Cardiac muscle cell (in vitro differentiated cells and primary cell): ENCODE data around the gene OR10H5. TPM values are rescaled to one million over a fixed set of nuclear protein-coding genes. Genes with fewer than 3 reads are reported as not detected.
A peak's percentile ranks its signal among the peaks of the same experiment; 100 is the strongest.
"Not testable (repeated sequence)": the region's sequence is repeated elsewhere in the genome, so short reads cannot be mapped to it uniquely, and the experiment has no call there.

Experiments
- DNase-seq, 2 donors: peaks; one replicate each; pipeline versions ENCODE4 v3.0.0 to v3.0.0-alpha.2; 2010 to 2017; ENCODE audit warnings: low read depth in 1 of 2, low spot score in 1 of 2
- H3K27ac ChIP-seq: fragments of 200-600 bp; sonication (generic); 2 replicates; pipeline ENCODE4 v1.5.1; 2016
- H3K27me3 ChIP-seq: fragments of 200-600 bp; sonication (generic); 2 replicates; pipeline ENCODE4 v1.6.0; 2016; ENCODE audit warnings: control low read depth
- H3K36me3 ChIP-seq: fragments of 200-600 bp; sonication (generic); 2 replicates; pipeline ENCODE4 v1.5.1; 2016; ENCODE audit warnings: control low read depth
- H3K4me1 ChIP-seq: fragments of 200-600 bp; sonication (generic); 2 replicates; pipeline ENCODE4 v1.8.1; 2017; ENCODE audit warnings: low read depth, mild to moderate bottlenecking, mixed run types
- H3K4me3 ChIP-seq: fragments of 200-600 bp; sonication (generic); 2 replicates; pipeline ENCODE4 v1.5.1; 2016; ENCODE audit warnings: mild to moderate bottlenecking
- H3K9me3 ChIP-seq: fragments of 200-600 bp; sonication (generic); 2 replicates; pipeline ENCODE4 v1.5.1; 2017; ENCODE audit warnings: low read depth, mild to moderate bottlenecking, control low read depth
- CTCF ChIP-seq: IDR thresholded peaks from 2 replicates; pipeline ENCODE4 v1.5.1; 2012; ENCODE audit warnings: low read depth, mild to moderate bottlenecking, low read length
- polyA plus RNA-seq: library from polyadenylated mRNA; unstranded; fragments of >200 nt; fragmentation: Nextera tagmentation; extraction: Ambion mirVana; gene quantifications from 2 replicates; pipeline ENCODE4 v1.2.1, GENCODE V29; 2016
- total RNA-seq: library from RNA; depleted of rRNA; stranded (reverse); fragments of >200 nt; gene quantifications from 2 replicates; pipeline ENCODE4 v1.2.3, GENCODE V29; 2016

The OR10H5 gene
- total and polyA plus RNA-seq, 2 experiments from 2014 or later: not detected

DNA sequence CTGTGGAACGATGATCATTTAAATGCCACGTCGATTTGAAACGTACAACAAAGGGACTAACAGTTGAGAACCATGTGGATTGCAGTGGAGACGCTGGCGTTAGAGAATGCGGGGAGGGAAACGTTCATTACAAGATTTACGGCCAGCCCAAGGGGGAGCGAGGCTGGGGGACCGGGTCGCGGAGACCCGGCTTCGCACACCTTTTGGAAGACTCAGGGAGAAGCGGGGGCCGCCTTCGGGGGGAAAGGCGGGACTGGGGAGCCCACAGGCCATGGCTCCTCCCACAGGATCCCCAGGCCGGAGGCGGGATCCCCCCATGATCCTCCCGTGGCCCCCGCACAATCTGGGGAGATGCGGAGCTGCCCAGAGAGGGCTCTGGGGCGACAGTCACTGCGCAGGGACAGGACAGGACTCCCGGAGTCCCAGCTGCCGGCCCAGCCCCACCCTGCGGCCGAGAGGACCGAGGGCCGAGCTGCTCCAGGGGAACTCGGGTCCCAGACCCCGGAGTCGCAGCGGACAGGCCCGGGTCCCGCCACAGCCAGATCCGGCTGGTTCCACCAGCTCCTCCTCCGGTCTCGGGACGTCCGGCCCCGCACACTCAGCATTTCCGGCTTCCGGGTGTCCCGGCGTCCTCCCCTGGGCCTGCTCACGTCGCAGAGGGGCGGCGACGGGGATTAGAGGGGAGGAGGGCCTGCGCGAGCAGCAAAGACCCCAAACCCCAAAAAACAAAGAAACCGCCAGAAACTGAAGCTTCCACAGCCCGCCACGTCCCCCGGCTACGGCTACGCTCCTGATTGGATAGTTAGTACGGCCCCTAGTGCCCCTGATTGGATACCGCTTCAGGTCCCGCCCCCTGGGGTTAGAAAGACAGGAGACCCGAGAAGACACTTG is 49.1 kb downstream of the OR10H5 start:
- Histone ChIP-seq H3K4me1 (no peaks in the 10 kb centered on the region), H3K27ac (no peak overlapping the region), H3K9me3 (no peaks in the 10 kb centered on the region), H3K4me3 (no peak overlapping the region), H3K36me3 (no peaks in the 10 kb centered on the region), H3K27me3 (no peaks in the 10 kb centered on the region)
- no peak for TF ChIP-seq CTCF
- DNase-seq: peak in 1 of 2 donors; percentile 97

GRCh38 chr19:15837221-15837731 is 49.8 kb downstream of the OR10H5 start:
- Histone ChIP-seq H3K27me3 (no peaks in the 10 kb centered on the region), H3K36me3 (no peaks in the 10 kb centered on the region), H3K4me3 (no peak overlapping the region), H3K27ac (no peak overlapping the region), H3K4me1 (no peaks in the 10 kb centered on the region), H3K9me3 (no peaks in the 10 kb centered on the region)
- no peak for TF ChIP-seq CTCF
- no peak for DNase-seq

DNA sequence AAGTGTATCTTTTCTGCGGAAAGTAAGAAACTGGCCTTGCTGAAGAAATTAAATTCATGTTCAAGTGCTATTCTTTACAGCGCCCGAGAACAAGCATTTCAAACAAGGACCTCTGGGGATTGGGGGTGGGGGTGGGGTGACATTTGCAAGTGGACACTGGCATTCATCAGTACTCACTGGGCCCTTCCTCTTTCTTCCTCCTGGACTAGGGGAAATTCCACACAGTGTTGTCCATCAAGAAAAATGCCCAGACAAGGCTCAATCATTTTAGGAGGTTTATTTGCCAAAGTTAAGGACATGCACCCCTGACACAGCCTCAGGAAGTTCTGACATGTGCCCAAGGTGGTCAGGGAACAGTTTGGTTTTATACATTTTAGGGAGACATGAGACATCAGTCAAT is 50.9 kb downstream of the OR10H5 start:
- Histone ChIP-seq H3K9me3 (no peaks in the 10 kb centered on the region), H3K4me1 (no peaks in the 10 kb centered on the region), H3K27me3 (no peaks in the 10 kb centered on the region), H3K27ac (no peak overlapping the region), H3K4me3 (no peak overlapping the region), H3K36me3 (no peaks in the 10 kb centered on the region)
- no peak for DNase-seq
- no peak for TF ChIP-seq CTCF

GRCh38 chr19:15839888-15840287 is 52.4 kb downstream of the OR10H5 start:
- not testable (repeated sequence) for H3K4me1 ChIP-seq, DNase-seq, H3K4me3 ChIP-seq, H3K27me3 ChIP-seq, H3K9me3 ChIP-seq, H3K27ac ChIP-seq, H3K36me3 ChIP-seq

- Histone ChIP-seq H3K36me3 (no peaks in the 10 kb centered on the region), H3K4me1 (no peaks in the 10 kb centered on the region), H3K4me3 (no peak overlapping the region), H3K27me3 (no peaks in the 10 kb centered on the region), H3K9me3 (no peaks in the 10 kb centered on the region), H3K27ac (no peak overlapping the region)
- no peak for TF ChIP-seq CTCF
- DNase-seq: no peak
These were observed 53.4 kb downstream of the OR10H5 start for GRCh38 chr19:15840833-15841232.

GRCh38 chr19:15841875-15842569 is 54.6 kb downstream of the OR10H5 start:
- H3K4me3 ChIP-seq: no peak overlapping the region
- no peak for DNase-seq
- H3K27ac ChIP-seq: no peak overlapping the region
- no peaks in the 10 kb centered on the region for H3K9me3 ChIP-seq
- TF ChIP-seq CTCF: no peak
- no peaks in the 10 kb centered on the region for H3K4me1 ChIP-seq
- H3K36me3 ChIP-seq: no peaks in the 10 kb centered on the region
- H3K27me3 ChIP-seq: no peaks in the 10 kb centered on the region
